GM18861 (cell line): ENCODE measurements around the gene RPUSD1.
"Not testable (repeated sequence)": the region's sequence is repeated elsewhere in the genome, so short reads cannot be mapped to it uniquely, and the experiment has no call there.

Source experiments
- ATAC-seq: cut with Tn5 transposase; IDR thresholded peaks from one replicate; pipeline ENCODE4 v1.9.1; 2021; ENCODE audit not compliant: unreplicated experiment

Gene RPUSD1

DNA sequence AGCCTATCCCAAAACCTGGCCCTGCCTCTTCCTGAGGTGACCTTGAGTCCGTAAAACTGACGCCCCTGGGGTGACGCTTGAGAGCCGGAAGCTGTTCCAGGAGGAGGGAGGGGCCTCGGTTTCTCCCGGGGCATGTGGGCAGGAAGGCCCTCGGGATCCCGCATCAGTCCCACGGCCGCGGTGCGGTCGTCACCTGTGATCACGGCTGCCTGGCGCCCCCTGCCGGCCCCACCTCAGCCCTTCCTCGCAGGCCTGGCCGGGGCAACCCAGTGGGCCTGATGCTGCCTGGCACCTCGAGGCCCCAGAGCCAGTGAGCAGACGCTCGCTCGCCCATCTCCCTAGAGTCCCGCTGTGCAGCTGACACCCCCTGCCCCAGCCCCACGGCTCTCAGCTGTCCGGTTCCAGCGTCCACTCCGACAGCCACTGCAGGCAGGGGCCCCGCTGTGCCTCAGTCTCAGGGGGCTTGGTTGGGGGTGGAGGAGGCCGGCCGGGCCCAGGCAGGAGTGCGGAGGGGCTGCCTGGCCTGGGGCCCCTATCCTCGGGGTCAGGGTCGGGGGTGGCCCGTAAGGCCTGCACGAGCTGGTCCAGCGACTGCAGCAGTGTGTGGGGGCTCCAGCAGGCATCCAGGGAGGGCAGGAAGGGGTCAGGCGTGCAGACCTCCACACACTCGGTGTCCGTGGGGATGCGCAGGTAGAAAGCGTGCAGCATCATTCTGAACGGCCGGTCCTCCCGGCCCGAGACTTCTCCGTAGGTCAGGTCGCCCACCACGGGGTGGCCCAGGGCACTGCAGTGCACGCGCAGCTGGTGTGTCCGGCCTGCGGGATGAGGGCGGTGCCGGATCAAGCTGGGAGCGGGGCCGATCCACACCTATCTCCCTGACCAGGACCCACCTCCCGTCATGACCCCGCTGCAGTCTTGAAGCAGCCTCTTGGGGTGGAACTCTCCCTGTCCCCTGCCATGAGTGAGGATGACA, 2.3 kb downstream of the RPUSD1 start:
- ATAC-seq: no peak

DNA sequence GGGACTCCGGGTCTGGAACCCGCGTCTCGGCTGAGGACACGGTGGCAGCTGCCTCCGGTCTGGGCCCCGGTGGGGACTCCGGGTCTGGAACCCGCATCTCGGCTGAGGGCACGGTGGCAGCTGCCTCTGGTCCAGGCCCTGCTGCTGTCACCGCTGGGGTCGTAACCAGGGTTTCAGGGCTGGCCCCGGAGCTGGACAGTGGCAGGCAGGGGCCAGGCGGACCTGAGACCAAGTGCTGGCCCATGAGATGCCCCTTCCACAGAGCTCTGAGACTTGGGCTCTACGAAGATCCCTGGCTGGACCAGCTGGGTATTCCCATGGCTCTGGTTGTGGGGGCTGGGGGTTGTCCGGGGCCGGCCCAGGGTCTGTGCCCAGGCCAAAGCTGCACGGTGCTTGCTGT, 3.8 kb downstream of the RPUSD1 start:
- no peak for ATAC-seq

- ATAC-seq: no peak
Measured at GRCh38 chr16:783404-784161, 4.6 kb downstream of the RPUSD1 start.

GRCh38 chr16:782766-783403, 5.3 kb downstream of the RPUSD1 start:
- no peak for ATAC-seq

DNA sequence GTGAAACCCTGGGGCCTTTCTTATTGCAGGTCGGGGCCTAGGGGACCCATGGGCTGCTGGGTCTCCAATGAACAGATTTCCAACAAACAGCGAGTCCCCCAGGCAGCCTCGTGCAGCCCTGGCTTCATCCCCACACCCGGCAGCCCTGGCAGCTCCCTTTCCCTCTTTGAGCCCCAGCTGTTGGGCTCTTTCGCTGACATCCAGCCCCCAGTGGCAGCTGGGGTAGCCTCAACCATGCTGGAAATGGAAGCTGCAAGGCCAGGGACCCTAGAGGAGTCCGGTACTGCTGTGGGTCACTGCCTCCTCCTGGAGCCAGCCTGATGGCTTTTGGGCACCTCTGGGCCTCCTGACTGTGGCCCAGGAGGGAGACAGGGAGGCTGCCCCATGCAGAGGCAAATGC, 5.9 kb downstream of the RPUSD1 start:
- no peak for ATAC-seq

GRCh38 chr16:781346-782010, 6.7 kb downstream of the RPUSD1 start:
- no peak for ATAC-seq

- no peak for ATAC-seq
Measured at GRCh38 chr16:780296-780695, 7.9 kb downstream of the RPUSD1 start.

DNA sequence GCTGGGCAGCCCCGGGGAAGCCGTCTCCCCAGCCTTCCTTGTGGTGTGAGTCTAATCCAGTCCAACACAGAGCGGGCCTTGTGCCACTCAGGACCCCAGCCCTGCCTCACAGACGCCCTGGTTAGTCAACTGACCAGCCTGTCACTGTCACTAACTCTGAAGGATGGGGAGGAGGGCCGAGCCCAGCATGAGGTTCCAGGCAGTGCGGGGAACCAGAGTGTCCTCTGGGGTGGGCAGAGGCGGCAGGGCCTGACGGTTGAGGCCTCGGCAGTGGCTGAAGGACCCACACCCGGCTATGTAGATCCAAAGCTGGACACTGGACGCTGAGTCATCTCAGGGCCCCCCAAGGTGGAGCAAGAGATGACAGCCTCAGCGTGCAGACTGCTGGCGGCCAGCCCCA, 8.6 kb downstream of the RPUSD1 start:
- no peak for ATAC-seq

GRCh38 chr16:778909-779527, 9.2 kb downstream of the RPUSD1 start:
- no peak for ATAC-seq

- no peak for ATAC-seq
Measured at GRCh38 chr16:778447-778846, 9.7 kb downstream of the RPUSD1 start.

DNA sequence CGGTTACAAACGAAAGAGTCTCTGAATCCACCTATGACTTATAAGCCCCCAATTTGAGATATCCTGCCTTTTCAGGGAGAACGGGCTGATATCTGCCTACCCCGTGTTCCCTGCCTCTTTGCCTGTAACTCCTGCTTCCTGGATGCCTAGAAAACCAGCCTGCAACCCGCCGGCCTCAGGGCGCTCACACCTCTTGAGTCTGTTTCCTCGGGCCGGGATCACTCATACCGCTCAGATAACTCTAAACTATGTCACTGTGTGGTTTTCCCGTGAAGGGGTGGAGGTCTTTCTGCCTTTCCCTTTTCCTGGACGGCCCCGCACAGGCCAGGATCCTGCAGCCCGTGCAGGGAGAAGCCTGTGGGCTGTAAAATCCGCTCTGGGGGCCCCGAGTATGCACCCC, 10.4 kb downstream of the RPUSD1 start:
- no peak for ATAC-seq

DNA sequence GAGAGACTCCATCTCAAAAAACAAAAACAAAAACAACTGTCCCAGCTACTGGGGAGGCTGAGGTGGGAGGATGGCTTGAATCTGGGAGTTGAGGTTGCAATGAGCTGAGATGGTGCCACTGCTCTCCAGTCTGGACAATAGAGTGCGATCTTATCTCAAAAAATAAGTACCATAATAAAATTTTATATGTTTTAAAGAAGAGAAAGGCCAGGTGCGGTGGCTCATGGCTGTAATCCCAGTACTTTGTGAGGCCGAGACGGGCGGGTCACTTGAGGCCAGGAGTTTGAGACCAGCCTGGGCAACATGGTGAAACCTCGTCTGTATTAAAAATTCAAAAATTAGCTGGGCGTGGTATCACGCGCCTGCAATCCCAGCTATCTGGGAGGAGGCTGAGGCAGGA, 11.4 kb downstream of the RPUSD1 start:
- ATAC-seq: no peak

- ATAC-seq: not testable (repeated sequence)
Measured at GRCh38 chr16:776298-776697, 11.9 kb downstream of the RPUSD1 start.

DNA sequence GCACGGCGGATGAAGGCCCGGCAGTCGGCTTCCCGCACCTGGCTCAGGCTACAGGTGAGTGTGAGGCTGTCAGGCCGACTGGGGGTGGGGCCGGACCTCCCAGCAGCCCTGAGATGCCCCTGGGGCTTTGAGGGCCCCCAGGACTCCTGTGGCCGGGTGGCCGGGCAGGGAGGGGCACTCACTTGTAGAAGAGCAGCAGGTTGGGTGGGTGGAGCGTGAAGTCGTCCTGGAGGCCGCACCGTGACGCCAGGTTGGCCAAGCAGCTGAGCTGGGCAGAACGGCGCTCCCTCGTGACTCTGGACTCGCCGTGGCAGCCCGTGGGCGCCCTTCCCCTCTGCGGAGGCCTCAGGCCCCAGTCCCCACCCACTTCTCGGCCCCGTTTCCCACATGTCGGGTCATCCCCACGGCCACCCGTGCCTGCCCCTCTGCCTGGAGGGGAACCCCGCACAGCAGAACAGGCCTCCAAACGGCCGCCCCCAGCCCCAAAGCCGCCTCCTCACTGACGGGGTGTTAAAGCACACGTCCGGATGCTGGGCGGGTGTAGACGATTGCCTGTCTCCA, 12.9 kb downstream of the RPUSD1 start:
- ATAC-seq: no peak

- no peak for ATAC-seq
Measured at GRCh38 chr16:774086-775001, 13.8 kb downstream of the RPUSD1 start.

DNA sequence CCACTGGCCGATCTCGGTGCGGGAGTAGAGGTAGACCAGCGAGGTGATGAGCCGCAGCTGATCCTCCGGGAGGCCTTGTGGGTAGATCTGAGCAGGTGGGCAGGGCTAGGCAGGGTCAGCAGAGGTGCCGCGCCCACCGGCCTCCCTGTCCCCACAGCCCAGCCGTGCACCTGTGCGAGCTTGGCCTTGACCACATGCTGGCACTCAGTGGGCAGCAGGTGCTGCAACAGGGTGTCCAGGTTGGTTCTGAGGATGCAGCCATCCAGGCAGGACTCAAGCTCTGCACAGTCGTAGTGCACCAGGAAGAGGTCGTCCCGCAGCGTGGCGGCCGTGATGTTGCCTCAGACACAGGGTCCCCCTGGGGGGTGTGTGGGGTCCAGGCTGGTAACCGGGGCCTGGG, 15.2 kb downstream of the RPUSD1 start:
- ATAC-seq: no peak

- ATAC-seq: no peak
Measured at GRCh38 chr16:770411-770810, 17.8 kb downstream of the RPUSD1 start.

DNA sequence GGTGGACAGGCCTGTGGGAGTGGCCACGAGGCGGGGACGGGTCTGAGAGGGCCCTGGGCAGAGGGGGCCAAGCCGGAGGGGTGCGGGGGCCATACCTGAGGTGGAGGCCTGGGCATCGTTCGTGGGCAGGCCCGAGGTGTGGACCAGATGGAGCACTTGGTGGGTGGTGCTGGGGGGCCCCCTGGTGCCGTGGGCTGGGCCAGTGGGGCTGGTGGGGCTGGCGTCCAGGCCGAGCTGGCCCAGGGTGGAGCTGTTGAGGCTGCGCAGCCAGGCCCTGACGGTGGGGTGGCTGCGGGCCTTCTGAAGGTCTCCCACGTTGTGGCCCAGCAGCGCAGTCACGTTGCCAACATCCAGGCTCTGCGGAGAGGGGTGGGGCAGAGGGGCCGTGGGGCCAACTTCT, 18.2 kb downstream of the RPUSD1 start:
- no peak for ATAC-seq

DNA sequence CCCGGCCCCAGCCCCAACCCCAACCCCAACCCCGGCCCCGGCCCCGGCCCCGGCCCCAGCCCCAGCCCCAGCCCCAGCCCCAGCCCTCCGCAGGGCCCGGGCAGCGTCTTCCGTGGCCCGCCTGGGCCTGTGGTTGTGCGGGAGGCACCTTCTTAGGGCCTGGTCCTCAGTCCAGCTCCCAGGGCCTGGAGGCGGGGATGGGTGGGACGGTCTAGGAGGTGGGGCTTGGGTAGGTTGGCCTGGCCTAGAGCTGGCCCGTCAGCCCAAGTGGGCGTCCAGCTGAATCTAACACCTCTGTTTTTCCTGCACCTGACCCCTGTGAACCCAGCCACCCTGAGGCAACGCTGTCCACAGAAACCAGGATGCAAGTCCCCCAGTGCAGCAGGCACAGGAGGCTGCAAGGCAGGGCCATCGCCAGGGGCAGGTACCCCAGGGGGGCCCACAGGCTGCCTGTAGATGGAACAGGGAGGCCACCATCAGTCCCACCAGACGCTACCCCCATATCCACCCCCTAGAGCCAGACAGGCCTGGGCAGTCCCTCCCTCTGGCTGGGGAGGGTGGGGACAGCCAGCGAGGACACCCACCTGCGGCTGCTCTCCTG, 18.9 kb downstream of the RPUSD1 start:
- ATAC-seq: no peak
